HL-60 (cell line): ENCODE measurements around the gene TMEM45A.

Experiments used
- DNase-seq, 2 experiments: peaks; one replicate each; pipeline ENCODE4 v3.0.0-alpha.2; 2010 to 2020; ENCODE audit warnings: low read depth in 1 of 2, low spot score in 1 of 2
- H3K27ac ChIP-seq: fragments of 250-450 bp; sonication (Bioruptor Pico); replicated peaks from 2 replicates; pipeline ENCODE4 v1.5.1; 2020; ENCODE audit warnings: mild to moderate bottlenecking, moderate library complexity
- H3K27me3 ChIP-seq: fragments of 250-450 bp; sonication (Bioruptor Pico); 2 replicates; pipeline ENCODE4 v1.5.1; 2021; ENCODE audit warnings: mild to moderate bottlenecking, moderate library complexity; ENCODE audit not compliant: insufficient read depth, poor library complexity, severe bottlenecking
- H3K4me3 ChIP-seq: replicated peaks from 2 replicates; pipeline ENCODE4 v1.5.1; 2011; ENCODE audit warnings: mild to moderate bottlenecking, control low read depth, low read length; ENCODE audit not compliant: insufficient read depth
- CTCF ChIP-seq: IDR thresholded peaks from one replicate; pipeline ENCODE4 v1.5.1; 2011; ENCODE audit warnings: low read length, control low read depth, inconsistent platforms; ENCODE audit not compliant: insufficient read depth
- GABPA ChIP-seq: IDR thresholded peaks from 2 replicates; pipeline ENCODE4 v1.6.1; 2012; ENCODE audit warnings: low read depth
- POLR2AphosphoS5 ChIP-seq: IDR thresholded peaks from 2 replicates; pipeline ENCODE4 v1.6.1; 2012; ENCODE audit warnings: low read depth
- REST ChIP-seq: IDR thresholded peaks from 2 replicates; pipeline ENCODE4 v1.6.1; 2012; ENCODE audit warnings: low read depth; ENCODE audit not compliant: insufficient replicate concordance
- SPI1 ChIP-seq: IDR thresholded peaks from 2 replicates; pipeline ENCODE4 v1.6.1; 2012; ENCODE audit warnings: low read depth, mild to moderate bottlenecking, borderline replicate concordance

The TMEM45A gene

GRCh38 chr3:100558233-100558632 lies 65.8 kb downstream of the TMEM45A start:
- TF ChIP-seq SPI1 (no peak), CTCF (no peak), GABPA (no peak), REST (no peak), POLR2AphosphoS5 (no peak)
- Histone ChIP-seq H3K4me3 (no peak overlapping the region), H3K27ac (no peak overlapping the region), H3K27me3 (no peaks in the 10 kb centered on the region)
- DNase-seq, result no peak

- Histone ChIP-seq H3K4me3 (no peak overlapping the region), H3K27me3 (no peaks in the 10 kb centered on the region), H3K27ac (no peak overlapping the region)
- no peak for DNase-seq
- TF ChIP-seq REST, result no peak
- no peak for TF ChIP-seq CTCF
- TF ChIP-seq GABPA, result no peak
- TF ChIP-seq SPI1, result no peak
- no peak for TF ChIP-seq POLR2AphosphoS5
Observed at GRCh38 chr3:100560426-100560825, 68.0 kb downstream of the TMEM45A start.

GRCh38 chr3:100561459-100562158 lies 69.2 kb downstream of the TMEM45A start:
- peak in 1 of 2 experiments; percentile 24 for DNase-seq
- TF ChIP-seq REST (no peak), POLR2AphosphoS5 (no peak), CTCF (no peak), SPI1 (no peak), GABPA (no peak)
- H3K27ac ChIP-seq, result no peak overlapping the region
- H3K27me3 ChIP-seq, result no peaks in the 10 kb centered on the region
- H3K4me3 ChIP-seq, result no peak overlapping the region
